ENCODE data around the gene UGT1A8. TPM values are rescaled to one million over a fixed set of nuclear protein-coding genes. Genes with fewer than 3 reads are reported as not detected.

UGT1A8 gene
- total and polyA plus RNA-seq, 2 experiments from 2014 or later = 0.45 TPM; not detected in 1

- no peak for TF ChIP-seq REST (IDR thresholded peaks at IDR 0.05; ENCODE audit: unreplicated experiment)
These were observed 174.5 kb downstream of the UGT1A8 start (continued) for GRCh38 chr2:233791883-233792329.

- Mint-ChIP-seq H3K27ac (no peak overlapping the region), H3K4me1 (no peaks in the 10 kb centered on the region; the same call in 2 of the 3 replicates), H3K4me3 (no peak overlapping the region), H3K27me3 (ENCODE audit: insufficient read depth, low read depth, poor library complexity) (peaks cover 11% of the 10 kb centered on the region), H3K9me3 (peaks cover 12% of the 10 kb centered on the region), H3K36me3 (ENCODE audit: low read depth) (no peaks in the 10 kb centered on the region; the same call in 2 of the 3 replicates)
- H3K4me1 ChIP-seq (ENCODE audit: insufficient read depth) = no peaks in the 10 kb centered on the region
- H3K36me3 ChIP-seq (ENCODE audit: insufficient read depth) = no peaks in the 10 kb centered on the region
- no peaks in the 10 kb centered on the region for H3K27me3 ChIP-seq (ENCODE audit: insufficient read depth)
- no peak overlapping the region for H2AFZ ChIP-seq
- H4K20me1 ChIP-seq (replicated peaks; ENCODE audit: insufficient read depth) = no peaks in the 10 kb centered on the region
- H3K9me2 ChIP-seq (ENCODE audit: insufficient read depth) = no peaks in the 10 kb centered on the region
- no peak overlapping the region for H3K4me3 ChIP-seq
- H3F3A ChIP-seq (replicated peaks; ENCODE audit: low read depth) = no peaks in the 10 kb centered on the region
- H3K79me2 ChIP-seq (replicated peaks; ENCODE audit: insufficient read depth) = no peaks in the 10 kb centered on the region
- no peak overlapping the region for H3K4me2 ChIP-seq
- no peak overlapping the region for H3K27ac ChIP-seq (ENCODE audit: low read depth)
- ATAC-seq (no peak), DNase-seq (ENCODE audit: low spot score) (no peak)
- TF ChIP-seq NANOG (IDR thresholded peaks at IDR 0.05; ENCODE audit: borderline replicate concordance) = no peak
- no peak for TF ChIP-seq EZH2 (IDR thresholded peaks at IDR 0.05; ENCODE audit: low read depth, unreplicated experiment)
- TF ChIP-seq CTCF (conservative IDR thresholded peaks at IDR 0.05; ENCODE audit: low read depth in 2 of 2) = no peak
- no peak for TF ChIP-seq ZNF462 (CRISPR knock-in tag; IDR thresholded peaks at IDR 0.05)
- TF ChIP-seq REST (IDR thresholded peaks at IDR 0.05; ENCODE audit: unreplicated experiment) = no peak
- TF ChIP-seq ZNF331 (CRISPR knock-in tag; IDR thresholded peaks at IDR 0.05; ENCODE audit: low read depth) = no peak
- no peak for TF ChIP-seq CREB1 (CRISPR knock-in tag; IDR thresholded peaks at IDR 0.05; ENCODE audit: low read depth)
- TF ChIP-seq STAT1 (IDR thresholded peaks at IDR 0.05; ENCODE audit: unreplicated experiment) = no peak
These were observed 175.3 kb downstream of the UGT1A8 start for GRCh38 chr2:233792720-233793119.
